Medulla oblongata (tissue), 1 donor: ENCODE results near the gene ZBTB20.
A peak's percentile ranks its signal among the peaks of the same experiment; 100 is the strongest.

ENCODE experiments used
- DNase-seq: peaks from one replicate; pipeline ENCODE4 v3.0.0-alpha.2; 2015; ENCODE audit errors: extremely low spot score

ZBTB20 gene

GRCh38 chr3:114673481-114673880 is 473.6 kb downstream of the ZBTB20 start:
- DNase-seq, result no peak

GRCh38 chr3:114672692-114673447 is 474.2 kb downstream of the ZBTB20 start:
- no peak for DNase-seq

GRCh38 chr3:114671741-114672510 is 475.2 kb downstream of the ZBTB20 start:
- DNase-seq, result no peak

GRCh38 chr3:114669614-114670013 is 477.5 kb downstream of the ZBTB20 start:
- DNase-seq, result no peak

GRCh38 chr3:114668099-114668498 is 479.0 kb downstream of the ZBTB20 start:
- DNase-seq, result no peak

GRCh38 chr3:114666623-114667022 is 480.5 kb downstream of the ZBTB20 start:
- no peak for DNase-seq

GRCh38 chr3:114664006-114664405 is 483.1 kb downstream of the ZBTB20 start:
- no peak for DNase-seq

GRCh38 chr3:114660808-114661207 is 486.3 kb downstream of the ZBTB20 start:
- no peak for DNase-seq

- peak; percentile 15 for DNase-seq
Measured at GRCh38 chr3:114660124-114660523, 487.0 kb downstream of the ZBTB20 start.

GRCh38 chr3:114659109-114660061 is 487.7 kb downstream of the ZBTB20 start:
- peak; percentile 16 for DNase-seq

- DNase-seq, result no peak
Measured at GRCh38 chr3:114651555-114651954, 495.5 kb downstream of the ZBTB20 start.

GRCh38 chr3:114650808-114651207 is 496.3 kb downstream of the ZBTB20 start:
- no peak for DNase-seq

- DNase-seq, result no peak
Measured at GRCh38 chr3:114649331-114649730, 497.8 kb downstream of the ZBTB20 start.

- no peak for DNase-seq
Measured at GRCh38 chr3:114646526-114646925, 500.6 kb downstream of the ZBTB20 start.

- DNase-seq, result no peak
Measured at GRCh38 chr3:114645392-114645791, 501.7 kb downstream of the ZBTB20 start.

- DNase-seq, result no peak
Measured at GRCh38 chr3:114644367-114644766, 502.7 kb downstream of the ZBTB20 start.

GRCh38 chr3:114642951-114643741 is 503.9 kb downstream of the ZBTB20 start:
- no peak for DNase-seq

- no peak for DNase-seq
Measured at GRCh38 chr3:114640126-114640525, 507.0 kb downstream of the ZBTB20 start.

GRCh38 chr3:114639171-114639570 is 507.9 kb downstream of the ZBTB20 start:
- peak; percentile 72 for DNase-seq

- DNase-seq, result no peak
Measured at GRCh38 chr3:114635878-114636277, 511.2 kb downstream of the ZBTB20 start.

- no peak for DNase-seq
Measured at GRCh38 chr3:114634635-114635034, 512.5 kb downstream of the ZBTB20 start.
